ENCODE measurements around the gene RND2.

GRCh38 chr17:43040655-43041054 lies 15.6 kb downstream of the RND2 start:
- TF ChIP-seq CTCF (conservative IDR thresholded peaks at IDR 0.05; ENCODE audit: low read depth, low read length) (no peak), EZH2 (IDR thresholded peaks at IDR 0.05; ENCODE audit: borderline replicate concordance, low read depth, low read length, poor library complexity, severe bottlenecking) (no peak)
